Cardiac fibroblast (primary cell): ENCODE measurements around the gene BCL2.
"Not testable (repeated sequence)": the region's sequence is repeated elsewhere in the genome, so short reads cannot be mapped to it uniquely, and the experiment has no call there.

Source experiments
- DNase-seq, 2 donors: peaks; one replicate each; pipeline versions ENCODE4 v3.0.0 to v3.0.0-alpha.2; 2010; ENCODE audit warnings: low read depth in 2 of 2
- H3K4me3 ChIP-seq, 2 donors: replicated peaks in 1 of 2; 1 replicate in 1 of 2; 2 replicates in 1 of 2; pipeline ENCODE4 v1.5.1; 2011; ENCODE audit warnings: low read depth in 2 of 2, low read length in 2 of 2, mild to moderate bottlenecking in 2 of 2, moderate library complexity in 1 of 2
- CTCF ChIP-seq: IDR thresholded peaks from one replicate; pipeline ENCODE4 v1.5.1; 2011; ENCODE audit warnings: low read depth, mild to moderate bottlenecking, low read length, inconsistent platforms

The BCL2 gene

DNA sequence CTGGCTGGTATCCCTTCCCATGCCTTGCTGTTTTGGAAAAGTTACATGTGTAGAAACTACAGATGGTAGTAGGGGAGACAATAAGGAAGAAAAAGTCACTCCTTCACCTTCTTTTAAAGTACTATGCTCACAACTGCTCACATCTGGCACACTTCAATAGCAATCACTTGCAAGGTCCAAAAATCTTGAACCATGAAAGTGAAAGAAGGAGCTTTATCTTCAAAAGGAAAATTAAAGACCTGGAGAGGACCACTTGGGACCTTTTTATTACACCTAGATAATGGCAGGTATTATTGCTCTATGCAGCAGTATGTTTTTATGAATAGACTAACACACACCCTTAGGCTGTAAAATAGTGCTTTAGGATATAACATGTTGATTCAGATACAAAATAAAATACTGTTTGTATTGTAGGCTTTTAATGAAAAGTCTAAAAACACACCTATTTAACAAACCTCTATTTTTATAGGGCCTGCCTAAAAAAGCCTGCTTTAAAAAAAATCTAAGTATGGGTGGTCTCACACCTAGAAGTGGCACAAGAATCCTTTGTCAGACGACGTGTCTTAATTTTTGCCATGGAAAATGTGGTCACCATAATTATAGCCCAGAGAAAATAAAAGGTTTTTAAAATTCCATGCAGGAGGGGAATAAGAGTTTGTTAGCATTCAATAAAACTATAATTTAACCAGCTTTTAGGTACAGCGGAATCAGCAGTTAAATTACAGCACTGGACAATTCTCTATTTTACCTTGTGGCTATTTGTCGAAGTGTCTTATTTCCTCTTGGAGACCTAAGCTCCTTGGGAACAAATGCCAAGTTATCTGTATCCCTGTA is 124.0 kb downstream of the BCL2 start:
- no peak for DNase-seq
- H3K4me3 ChIP-seq: no peak overlapping the region
- no peak for TF ChIP-seq CTCF

DNA sequence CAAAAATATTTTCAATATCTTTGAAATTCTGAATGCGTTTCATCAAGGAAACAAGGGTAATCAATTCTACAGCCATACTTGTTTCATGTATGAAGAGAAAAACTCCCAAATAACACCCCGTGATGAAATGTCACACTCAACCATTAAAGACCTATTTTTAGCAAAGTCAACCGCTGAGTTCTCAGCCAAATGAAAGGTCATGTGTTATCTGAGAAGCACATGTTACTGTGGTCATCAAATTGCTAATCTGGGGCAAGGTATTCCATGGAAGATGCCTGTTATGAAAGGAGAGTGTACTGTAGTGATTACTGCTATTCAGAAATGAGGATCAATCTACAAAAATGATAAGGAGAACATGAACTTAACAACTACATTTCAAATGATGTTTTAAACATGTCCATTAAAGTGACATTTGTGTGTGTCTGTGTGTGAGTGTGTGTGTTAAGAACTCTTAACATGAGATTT is 126.7 kb downstream of the BCL2 start:
- H3K4me3 ChIP-seq: no peak overlapping the region
- TF ChIP-seq CTCF: no peak
- DNase-seq: no peak

DNA sequence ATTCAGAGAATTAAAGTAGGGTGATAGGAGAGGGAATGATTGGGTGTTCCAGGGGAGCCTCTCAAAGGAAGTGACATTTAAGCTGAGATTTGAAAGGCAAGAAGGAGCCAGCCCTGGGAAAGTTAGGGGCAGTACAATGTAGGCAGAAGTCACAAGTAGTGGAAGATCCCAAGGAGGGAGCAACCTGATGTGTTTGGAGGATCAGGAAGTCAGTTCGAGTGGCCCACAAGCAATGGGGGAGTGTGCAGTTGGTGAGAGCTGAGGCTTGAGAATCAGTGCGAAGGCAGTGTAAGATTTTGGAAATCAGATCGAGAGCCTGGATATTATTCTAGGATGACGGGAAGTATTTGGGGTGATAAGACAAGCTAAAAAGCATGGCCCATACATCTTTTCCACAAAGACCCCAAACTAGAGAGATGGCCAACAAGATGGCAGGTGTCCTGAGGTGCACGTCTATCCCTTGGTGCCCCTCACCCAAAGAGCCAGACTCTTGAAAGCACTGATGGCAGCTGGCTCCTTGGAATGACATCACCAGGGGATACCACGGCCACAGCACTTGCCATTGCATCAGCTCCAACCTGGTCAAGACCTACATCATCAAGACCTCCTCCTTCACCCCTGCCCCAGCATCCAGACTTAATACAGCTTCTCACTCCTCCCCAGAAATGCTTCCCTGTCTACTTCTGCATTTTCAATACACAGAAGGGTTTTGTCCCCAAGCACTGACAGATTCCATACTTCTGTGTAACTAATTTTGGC is 127.3 kb downstream of the BCL2 start:
- no peak for TF ChIP-seq CTCF
- DNase-seq: no peak
- no peak overlapping the region for H3K4me3 ChIP-seq

DNA sequence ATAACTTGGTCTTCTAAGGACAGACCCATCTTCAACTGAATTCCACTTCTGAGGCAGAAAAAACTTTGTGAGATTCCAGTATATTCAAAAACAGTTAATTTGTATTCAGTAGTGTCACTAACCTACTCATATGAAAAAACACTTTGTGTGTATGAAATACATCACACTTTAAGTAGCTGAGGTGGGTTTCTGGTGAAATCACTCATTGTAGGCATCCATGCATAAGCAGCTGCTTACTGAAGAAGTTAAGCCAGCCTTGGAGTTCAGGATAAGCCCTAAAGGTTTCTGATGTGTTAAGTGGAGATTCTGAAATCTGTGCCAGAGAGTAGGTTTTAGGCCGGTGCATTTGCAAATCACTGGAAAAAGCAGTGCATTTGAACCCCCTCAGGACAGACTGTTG is 128.2 kb downstream of the BCL2 start:
- no peak for DNase-seq
- H3K4me3 ChIP-seq: no peak overlapping the region
- TF ChIP-seq CTCF: no peak

DNA sequence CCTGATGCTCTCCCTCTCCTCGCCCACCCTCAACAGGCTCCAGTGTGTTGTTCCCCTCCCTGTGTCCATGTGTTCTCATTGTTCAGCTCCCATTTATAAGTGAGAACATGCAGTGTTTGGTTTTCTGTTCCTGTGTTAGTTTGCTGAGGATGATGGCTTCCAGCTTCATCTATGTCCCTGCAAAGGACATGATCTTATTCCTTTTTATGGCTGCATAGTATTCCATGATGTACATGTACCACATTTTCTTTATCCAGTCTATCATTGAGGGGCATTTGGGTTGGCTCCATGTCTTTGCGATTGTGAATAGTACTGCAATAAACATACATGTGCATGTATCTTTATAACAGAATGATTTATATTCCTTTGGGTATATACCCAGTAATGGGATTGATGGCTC is 128.7 kb downstream of the BCL2 start:
- H3K4me3 ChIP-seq, DNase-seq: not testable (repeated sequence)

- H3K4me3 ChIP-seq: no peak overlapping the region
- no peak for TF ChIP-seq CTCF
- DNase-seq: no peak
These were observed 129.8 kb downstream of the BCL2 start for GRCh38 chr18:63189817-63190216.

DNA sequence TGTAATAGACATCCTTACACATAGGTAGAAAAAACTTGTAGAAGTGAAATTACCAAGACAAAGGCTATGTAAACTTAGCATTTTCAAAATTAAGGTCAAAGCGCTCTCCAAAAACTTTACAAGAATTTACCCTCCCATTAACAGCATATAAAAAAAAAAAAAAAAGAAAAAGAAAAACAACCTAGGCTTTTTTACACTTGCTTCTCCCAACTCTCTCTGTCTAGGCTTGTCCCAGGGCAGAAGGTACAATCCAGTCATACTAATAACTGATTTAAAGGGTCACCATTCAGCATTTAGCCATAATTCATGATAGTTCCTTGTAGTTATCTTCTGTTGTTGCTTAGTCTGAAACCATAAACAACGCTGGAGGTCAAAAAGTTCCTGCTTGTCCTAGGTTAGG is 130.5 kb downstream of the BCL2 start:
- no peak for DNase-seq
- no peak for TF ChIP-seq CTCF

More for the DNA sequence above, 130.5 kb downstream of the BCL2 start:
- no peak overlapping the region for H3K4me3 ChIP-seq
